HTERT RPE-1 (cell line): ENCODE measurements around the gene LSS.
"Not testable (repeated sequence)": the region's sequence is repeated elsewhere in the genome, so short reads cannot be mapped to it uniquely, and the experiment has no call there.

Experiments
- in situ Hi-C: fragments of 300-500 bp; cut with MboI; formaldehyde crosslinking; loops from 4 replicates; pipeline ENCODE4 v1.14.3; 2020; ENCODE audit warnings: low sequenced_read_pairs

LSS gene

DNA sequence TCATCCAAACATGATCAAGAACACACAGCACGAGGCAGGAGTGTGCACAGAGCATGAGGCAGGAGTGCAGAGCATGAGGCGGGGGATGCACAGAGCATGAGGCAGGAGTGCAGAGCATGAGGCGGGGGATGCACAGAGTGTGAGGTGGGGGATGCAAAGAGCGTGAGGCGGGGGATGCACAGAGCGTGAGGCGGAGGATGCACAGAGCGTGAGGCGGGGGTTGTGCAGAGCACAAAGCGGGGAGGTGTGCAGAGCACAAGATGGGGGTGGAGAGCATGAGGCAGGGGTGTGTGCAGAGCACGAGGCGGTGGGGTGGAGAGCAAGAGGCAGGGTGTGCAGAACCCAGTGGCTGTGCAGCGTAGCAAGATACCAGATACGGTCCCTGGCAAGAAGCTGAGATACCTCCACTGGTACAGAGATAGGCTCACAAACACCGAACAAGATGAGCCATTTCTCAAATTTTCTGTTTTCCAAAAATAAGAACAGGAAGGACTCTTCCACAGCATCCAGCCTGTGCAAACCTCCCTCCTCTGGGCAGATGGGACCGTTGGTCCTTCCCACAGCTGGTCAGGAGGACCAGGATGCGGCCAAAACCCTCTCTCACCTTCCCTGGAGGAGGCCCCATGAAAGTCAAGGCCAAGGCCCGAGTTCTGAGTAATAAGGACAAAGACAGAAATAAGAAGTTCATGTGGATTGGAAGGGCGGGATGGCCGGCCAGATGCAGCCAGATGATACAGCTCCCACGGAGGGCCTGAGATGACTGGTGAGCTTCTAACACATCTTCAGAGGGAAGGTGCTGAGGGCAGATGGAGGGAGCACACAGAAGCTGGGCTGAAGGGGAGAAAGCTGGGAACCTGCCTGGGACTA, 56.3 kb downstream of the LSS start:
- in situ Hi-C loops = no loop called here

GRCh38 chr21:46171585-46171984, 57.0 kb downstream of the LSS start:
- in situ Hi-C loops = no loop called here

DNA sequence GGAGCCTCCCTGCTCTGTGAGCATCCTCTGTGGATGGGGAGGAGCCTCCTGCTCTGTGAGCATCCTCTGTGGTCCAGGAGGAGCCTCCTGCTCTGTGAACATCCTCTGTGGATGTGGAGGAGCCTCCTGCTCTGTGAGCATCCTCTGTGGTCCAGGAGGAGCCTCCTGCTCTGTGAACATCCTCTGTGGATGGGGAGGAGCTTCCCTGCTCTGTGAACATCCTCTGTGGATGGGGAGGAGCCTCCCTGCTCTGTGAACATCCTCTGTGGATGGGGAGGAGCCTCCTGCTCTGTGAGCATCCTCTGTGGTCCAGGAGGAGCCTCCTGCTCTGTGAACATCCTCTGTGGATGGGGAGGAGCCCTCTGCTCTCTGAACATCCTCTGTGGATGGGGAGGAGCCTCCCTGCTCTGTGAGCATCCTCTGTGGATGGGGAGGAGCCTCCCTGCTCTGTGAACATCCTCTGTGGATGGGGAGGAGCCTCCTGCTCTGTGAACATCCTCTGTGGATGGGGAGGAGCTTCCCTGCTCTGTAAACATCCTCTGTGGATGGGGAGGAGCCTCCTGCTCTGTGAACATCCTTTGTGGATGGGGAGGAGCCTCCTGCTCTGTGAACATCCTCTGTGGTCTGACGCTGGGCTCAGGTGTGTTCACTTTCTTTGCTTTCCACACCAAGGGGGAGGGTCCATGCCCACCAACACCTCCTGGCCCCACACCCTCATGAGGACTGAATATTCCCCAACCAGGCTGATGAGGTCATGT, 58.0 kb downstream of the LSS start:
- in situ Hi-C loops = not testable (repeated sequence)

GRCh38 chr21:46168659-46169386, 59.8 kb downstream of the LSS start:
- in situ Hi-C loops = no loop called here

- in situ Hi-C loops = no loop called here
Observed at GRCh38 chr21:46168238-46168637, 60.3 kb downstream of the LSS start.

- in situ Hi-C loops = no loop called here
Observed at GRCh38 chr21:46165098-46165497, 63.5 kb downstream of the LSS start.

DNA sequence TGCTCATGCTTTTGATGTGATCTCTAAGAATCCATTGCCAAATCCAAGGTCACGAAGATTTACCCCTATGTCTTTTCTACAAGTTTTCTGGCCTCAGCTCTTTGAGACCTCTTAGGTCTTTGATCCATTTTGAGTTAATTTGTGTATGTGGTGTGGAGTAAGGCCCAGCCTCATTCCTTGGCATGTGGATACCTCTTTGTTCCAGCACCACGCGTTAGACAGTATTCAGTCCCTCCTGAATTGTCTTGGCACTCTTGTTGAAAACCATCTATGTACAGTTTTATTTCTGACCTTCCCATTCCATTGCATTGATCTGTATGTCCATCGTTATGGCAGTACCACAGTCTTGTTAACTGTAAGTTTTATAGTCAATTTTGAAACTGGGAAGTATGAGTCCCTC, 65.2 kb downstream of the LSS start:
- in situ Hi-C loops = no loop called here

- in situ Hi-C loops = no loop called here
Observed at GRCh38 chr21:46161633-46162592, 66.7 kb downstream of the LSS start.

DNA sequence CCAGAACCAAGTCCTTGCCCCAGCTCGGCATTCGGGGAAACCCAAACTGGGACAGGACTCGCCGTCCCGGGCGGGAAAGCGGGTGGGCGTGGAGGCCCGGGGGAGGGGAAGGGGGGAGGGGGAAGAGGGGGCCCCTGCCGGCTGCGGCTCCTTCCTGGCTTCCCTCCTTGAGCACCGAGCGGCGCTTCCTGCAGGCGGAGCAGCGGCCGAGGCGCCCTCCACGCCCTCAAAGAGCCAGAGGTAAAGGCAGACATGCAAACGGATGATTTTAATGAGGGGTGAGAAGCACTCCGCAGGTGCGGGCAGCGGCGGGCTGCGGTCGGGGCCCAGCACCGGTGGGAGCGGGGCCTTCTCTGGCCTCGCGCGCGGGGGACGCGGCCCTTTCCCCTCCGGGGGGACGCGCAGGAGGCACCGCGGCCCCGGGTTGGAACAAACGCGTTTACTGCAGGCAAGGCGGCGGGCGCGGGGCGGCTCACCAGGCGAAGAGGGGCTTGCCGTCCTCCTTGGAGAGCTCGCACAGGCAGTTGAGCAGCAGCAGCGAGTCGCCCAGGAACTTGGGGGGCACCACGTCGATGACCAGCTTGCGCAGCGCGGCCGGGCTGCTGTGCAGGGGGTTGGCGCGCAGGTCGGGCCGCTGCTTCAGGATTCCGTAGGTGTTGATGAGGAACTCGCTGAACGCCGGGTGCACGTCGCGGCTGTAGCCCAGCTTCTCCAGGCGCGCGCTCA, 67.5 kb downstream of the LSS start:
- in situ Hi-C loops = no loop called here

DNA sequence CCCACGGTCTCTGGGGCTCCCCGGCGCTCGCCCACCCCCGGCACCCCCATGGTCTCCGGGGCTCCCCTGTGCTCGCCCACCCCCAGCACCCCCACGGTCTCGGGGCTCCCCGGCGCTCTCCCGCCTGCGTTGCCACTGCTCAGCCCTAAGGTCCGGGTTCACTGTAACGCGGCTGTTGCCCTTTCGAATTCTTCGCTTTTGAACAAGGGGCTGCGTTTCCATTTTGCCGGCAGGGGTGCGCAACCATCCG, 68.0 kb downstream of the LSS start:
- in situ Hi-C loops = no loop called here

DNA sequence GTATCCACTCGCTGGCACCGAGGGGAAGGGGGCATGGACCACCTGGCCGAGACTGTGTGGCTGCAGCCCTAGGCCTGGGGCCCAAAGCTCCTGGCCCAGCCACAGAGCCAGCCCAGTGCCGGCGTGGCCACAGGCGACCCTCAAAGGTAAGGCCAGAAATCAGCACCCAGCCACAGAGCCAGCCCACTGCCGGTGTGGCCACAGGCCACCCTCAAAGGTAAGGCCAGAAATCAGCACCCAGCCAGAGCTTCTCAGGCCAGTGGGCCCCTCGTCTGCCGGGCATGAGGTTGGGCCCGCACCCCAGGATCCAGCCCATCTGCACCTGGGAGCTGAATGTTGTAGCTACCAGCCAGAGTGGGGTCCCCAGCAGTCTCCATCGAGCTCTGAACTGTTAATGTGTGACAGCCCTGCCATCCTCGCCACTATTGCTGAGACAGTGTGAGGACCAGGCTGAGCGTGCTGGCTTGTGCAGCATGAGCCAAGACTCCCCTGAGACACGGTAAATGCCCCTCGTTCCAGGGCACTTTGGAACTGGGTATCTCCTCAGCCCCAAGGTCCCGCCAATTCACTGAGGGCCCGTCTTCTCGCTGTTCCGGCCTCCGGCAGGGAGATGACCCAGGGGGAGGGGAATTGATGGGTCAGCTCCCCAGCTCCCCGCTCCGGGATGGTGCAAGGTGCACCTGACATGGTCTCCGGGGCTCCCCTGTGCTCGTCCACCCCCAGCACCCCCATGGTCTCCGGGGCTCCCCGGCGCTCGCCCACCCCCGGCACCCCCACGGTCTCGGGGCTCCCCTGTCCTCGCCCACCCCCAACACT, 68.5 kb downstream of the LSS start:
- in situ Hi-C loops = no loop called here

- in situ Hi-C loops = no loop called here
Observed at GRCh38 chr21:46159390-46159789, 69.2 kb downstream of the LSS start.

DNA sequence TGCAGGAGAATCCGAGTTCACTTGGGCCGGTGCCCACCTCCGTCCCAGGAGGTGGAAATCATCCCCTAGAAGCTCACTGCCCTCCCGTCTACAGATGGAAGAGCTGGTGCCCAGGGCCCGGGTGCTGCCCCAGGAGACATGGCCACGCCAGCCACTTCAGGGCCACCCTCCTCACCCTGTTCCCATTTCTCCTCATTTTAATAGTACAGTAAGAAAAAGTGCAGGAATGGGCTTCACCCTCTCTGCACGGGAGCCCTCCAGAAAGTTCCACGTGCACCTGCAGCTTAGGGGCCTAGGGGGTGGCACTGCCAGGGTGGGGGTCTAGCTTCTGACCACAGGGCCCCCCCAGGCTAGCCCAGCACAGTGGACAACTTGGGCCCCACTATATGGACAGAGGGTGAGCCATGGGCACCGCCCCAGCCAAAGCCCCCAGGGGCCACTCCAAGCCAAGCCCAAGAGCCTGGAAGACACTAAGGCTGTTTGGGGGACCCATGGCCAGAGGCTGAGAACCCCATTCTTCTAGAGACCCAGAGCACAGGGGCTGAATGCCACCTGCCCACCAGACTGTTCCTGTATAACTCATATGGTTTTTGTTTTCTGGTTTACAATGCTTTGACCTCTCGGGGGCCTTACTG, 69.8 kb downstream of the LSS start:
- in situ Hi-C loops = no loop called here

GRCh38 chr21:46157987-46158451, 70.6 kb downstream of the LSS start:
- in situ Hi-C loops = no loop called here

- in situ Hi-C loops = no loop called here
Observed at GRCh38 chr21:46157396-46157986, 71.1 kb downstream of the LSS start.

DNA sequence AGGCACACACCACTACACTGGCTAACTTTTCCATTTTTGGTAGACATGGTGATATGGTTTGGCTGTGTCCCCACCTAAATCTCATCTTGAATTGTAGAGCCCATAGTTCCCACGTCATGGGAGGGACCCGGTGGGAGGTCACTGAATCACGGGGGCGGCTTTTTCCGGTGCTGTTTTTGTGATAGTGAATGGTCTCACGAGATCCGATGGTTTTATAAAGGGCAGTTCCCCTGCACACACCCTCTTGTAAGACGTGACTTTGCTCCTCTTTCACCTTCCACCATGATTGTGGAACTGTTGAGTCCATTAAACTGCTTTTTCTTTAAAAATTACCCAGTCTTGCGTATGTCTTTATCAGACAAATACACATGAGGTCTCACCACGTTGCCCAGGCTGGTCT, 71.9 kb downstream of the LSS start:
- in situ Hi-C loops = no loop called here

DNA sequence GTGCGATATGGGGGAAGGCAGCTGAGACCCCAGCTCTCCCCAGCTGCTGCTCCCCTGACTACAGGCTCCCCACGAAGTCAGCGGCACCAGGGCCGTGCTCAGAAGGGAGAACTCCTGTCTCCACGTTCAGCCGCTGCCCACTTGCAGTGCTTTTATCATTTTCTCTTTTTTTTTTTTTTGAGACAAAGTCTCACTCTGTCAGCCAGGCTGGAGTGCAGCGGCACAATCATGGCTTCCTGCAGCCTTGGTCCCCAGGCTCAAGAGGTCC, 72.3 kb downstream of the LSS start:
- in situ Hi-C loops = no loop called here

- in situ Hi-C loops = no loop called here
Observed at GRCh38 chr21:46155514-46156377, 72.8 kb downstream of the LSS start, which contains the start of gene FTCD. Gene FTCD, minus strand, starts transcription at chr21:46155579. Its CDS starts 56 bp downstream, at chr21:46155523.
